GM12865 (cell line): Measurements from ENCODE around the gene MED15.

Experiments
- DNase-seq: peaks from one replicate; pipeline ENCODE4 v3.0.0; 2010; ENCODE audit warnings: low read depth
- H3K4me3 ChIP-seq: 2 replicates; pipeline ENCODE4 v1.5.1; 2011; ENCODE audit warnings: mild to moderate bottlenecking, low read depth, low read length, control low read depth
- CTCF ChIP-seq: IDR thresholded peaks from 2 replicates; pipeline ENCODE4 v1.5.1; 2011; ENCODE audit warnings: low read length, control low read depth, low read depth, inconsistent platforms; ENCODE audit not compliant: insufficient read depth; ENCODE audit errors: missing control alignments

MED15 gene

GRCh38 chr22:20599117-20599516, 91.7 kb downstream of the MED15 start:
- no peak for DNase-seq
- no peak overlapping the region for H3K4me3 ChIP-seq
- no peak for TF ChIP-seq CTCF

- DNase-seq = no peak
- no peak overlapping the region for H3K4me3 ChIP-seq
- TF ChIP-seq CTCF = no peak
Measured at GRCh38 chr22:20600137-20600673, 92.8 kb downstream of the MED15 start.

- no peak overlapping the region for H3K4me3 ChIP-seq
- no peak for TF ChIP-seq CTCF
- no peak for DNase-seq
Measured at GRCh38 chr22:20601308-20601707, 93.9 kb downstream of the MED15 start.

- TF ChIP-seq CTCF = no peak
- DNase-seq = no peak
- no peak overlapping the region for H3K4me3 ChIP-seq
Measured at GRCh38 chr22:20602609-20603164, 95.3 kb downstream of the MED15 start.

- no peak overlapping the region for H3K4me3 ChIP-seq
- DNase-seq = no peak
- TF ChIP-seq CTCF = no peak
Measured at GRCh38 chr22:20604092-20604747, 96.8 kb downstream of the MED15 start.

- no peak for DNase-seq
- no peak overlapping the region for H3K4me3 ChIP-seq
- TF ChIP-seq CTCF = no peak
Measured at GRCh38 chr22:20604776-20605221, 97.4 kb downstream of the MED15 start.
